ENCODE data around the gene FAM161B. TPM values are rescaled to one million over a fixed set of nuclear protein-coding genes. Genes with fewer than 3 reads are reported as not detected.

The FAM161B gene, protein sequence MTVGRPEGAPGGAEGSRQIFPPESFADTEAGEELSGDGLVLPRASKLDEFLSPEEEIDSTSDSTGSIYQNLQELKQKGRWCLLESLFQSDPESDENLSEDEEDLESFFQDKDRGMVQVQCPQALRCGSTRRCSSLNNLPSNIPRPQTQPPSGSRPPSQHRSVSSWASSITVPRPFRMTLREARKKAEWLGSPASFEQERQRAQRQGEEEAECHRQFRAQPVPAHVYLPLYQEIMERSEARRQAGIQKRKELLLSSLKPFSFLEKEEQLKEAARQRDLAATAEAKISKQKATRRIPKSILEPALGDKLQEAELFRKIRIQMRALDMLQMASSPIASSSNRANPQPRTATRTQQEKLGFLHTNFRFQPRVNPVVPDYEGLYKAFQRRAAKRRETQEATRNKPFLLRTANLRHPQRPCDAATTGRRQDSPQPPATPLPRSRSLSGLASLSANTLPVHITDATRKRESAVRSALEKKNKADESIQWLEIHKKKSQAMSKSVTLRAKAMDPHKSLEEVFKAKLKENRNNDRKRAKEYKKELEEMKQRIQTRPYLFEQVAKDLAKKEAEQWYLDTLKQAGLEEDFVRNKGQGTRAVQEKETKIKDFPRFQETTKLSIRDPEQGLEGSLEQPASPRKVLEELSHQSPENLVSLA
- 4.1 TPM for polyA plus RNA-seq (2013)

DNA sequence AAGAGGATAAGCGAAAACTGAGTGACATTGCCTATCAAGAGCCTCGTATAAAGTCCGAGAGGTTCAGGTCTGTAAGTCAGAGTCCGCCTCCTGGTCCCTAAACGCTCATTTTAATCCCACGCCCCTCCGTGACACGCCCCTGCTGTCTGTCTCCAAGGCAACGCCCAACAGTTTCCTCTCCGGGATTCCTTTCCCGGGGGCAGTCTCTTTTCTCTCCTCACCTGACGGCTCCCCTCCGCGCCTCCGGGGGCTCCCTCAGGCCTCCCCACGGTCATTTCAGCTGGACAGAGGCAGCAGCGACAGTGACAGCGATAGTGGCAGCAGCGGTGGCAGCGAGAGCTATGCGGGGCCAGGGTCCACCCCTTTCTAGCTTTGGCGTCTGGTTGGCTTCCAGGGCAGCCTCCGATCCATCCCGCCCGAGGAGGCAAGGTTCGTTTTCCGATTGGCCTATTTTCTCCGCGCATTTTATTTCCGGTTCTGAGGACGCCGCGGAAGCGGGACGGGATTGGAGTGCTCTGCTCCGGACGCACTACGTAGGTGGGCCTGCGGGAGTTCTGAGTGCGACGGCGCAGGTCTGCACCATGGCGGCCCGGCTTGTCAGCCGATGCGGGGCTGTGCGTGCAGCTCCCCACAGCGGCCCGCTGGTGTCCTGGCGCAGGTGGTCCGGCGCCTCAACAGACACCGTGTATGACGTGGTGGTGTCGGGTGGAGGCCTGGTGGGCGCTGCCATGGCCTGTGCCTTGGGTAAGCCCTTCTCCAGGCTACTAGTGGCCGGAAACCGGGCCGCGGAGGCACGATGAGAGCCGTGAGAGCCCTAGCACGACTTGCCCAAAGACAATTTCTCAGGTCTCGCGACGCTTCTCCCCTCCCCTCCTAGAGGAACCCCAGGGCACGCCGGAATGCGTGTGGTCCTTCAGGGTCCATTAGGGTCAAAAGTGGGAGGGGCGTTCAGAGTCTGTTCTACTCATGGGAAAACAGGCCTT lies at the start of gene FAM161B, which contains the start of gene COQ6:
Gene FAM161B, minus strand, starts transcription at position 343 of the 983 bp plus-strand sequence. Its CDS starts 68 bp downstream, at position 275.
Gene COQ6, plus strand, starts transcription at position 551 of the 983 bp plus-strand sequence. Its CDS starts 31 bp downstream, at position 582.
- H3K27ac ChIP-seq (ENCODE audit: insufficient read depth in 1 of 2, low read depth in 1 of 2, low read length in 2 of 2, poor library complexity in 1 of 2, severe bottlenecking in 2 of 2), result peak within 1 kb of the TSS; percentile 92 to 96
- peak within 1 kb of the TSS; percentile 78 to 96 (median 92) for H3K4me3 ChIP-seq (ENCODE audit: control insufficient read depth in 1 of 7, extremely low read depth in 1 of 7, insufficient read depth in 4 of 7, low read depth in 2 of 7, low read length in 6 of 7)
- peaks cover 0 to 15% (median 9%) of the 10 kb centered on the region in 4 experiments for H3K4me1 ChIP-seq (ENCODE audit: control extremely low read depth in 1 of 4, control insufficient read depth in 4 of 4, insufficient read depth in 4 of 4, low read length in 3 of 4)
- H3K9me3 ChIP-seq (ENCODE audit: control extremely low read depth in 1 of 5, control insufficient read depth in 4 of 5, insufficient read depth in 2 of 5, low read depth in 1 of 5, low read length in 4 of 5), result no peaks in the 10 kb centered on the region
- peak; percentile 98 to 99 (median 99) for DNase-seq
- WGBS (ENCODE audit: insufficient coverage), result under 1% methylated on average over 66 of the region's 70 CpGs
- no peaks in the 10 kb centered on the region for H3K27me3 ChIP-seq (replicated peaks in 2 of 5; ENCODE audit: control insufficient read depth in 4 of 5, insufficient read depth in 5 of 5, low read length in 4 of 5)
- ChIA-PET POLR2A (no interaction called here), CTCF (interaction anchor here (0.8 kb wide), 1 partner anchor 11 kb away, joined by 3 read pairs; no protein-coding TSS in a partner anchor)
- H3K36me3 ChIP-seq (ENCODE audit: control insufficient read depth in 4 of 4, insufficient read depth in 4 of 4, low read length in 3 of 4), result peaks cover 6 to 17% (median 9%) of the 10 kb centered on the region in 4 experiments

DNA sequence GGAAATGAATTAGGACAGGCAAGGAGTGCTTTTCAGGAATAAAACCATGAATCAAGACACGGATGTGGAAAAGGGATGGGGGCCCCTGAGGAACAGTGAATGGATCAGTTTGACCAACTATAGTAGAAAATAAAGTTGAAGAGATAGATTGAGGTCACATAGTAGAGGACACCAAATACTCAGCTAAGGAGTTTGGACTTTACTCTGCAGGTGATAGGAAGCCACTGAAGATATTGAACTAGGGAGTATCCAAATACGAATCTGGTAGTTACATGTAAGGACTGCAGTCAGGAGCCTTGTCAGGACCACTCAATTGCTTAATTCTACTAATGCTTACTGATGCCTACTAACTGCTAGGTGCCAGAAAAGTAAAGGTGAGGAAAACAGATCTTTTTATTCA lies 48.8 kb upstream of the FAM161B start:
- H3K9me3 ChIP-seq (ENCODE audit: control extremely low read depth in 1 of 5, control insufficient read depth in 4 of 5, insufficient read depth in 2 of 5, low read depth in 1 of 5, low read length in 4 of 5), result no peaks in the 10 kb centered on the region
- no peaks in the 10 kb centered on the region for H3K27me3 ChIP-seq (replicated peaks in 2 of 5; ENCODE audit: control insufficient read depth in 4 of 5, insufficient read depth in 5 of 5, low read length in 4 of 5)
- H3K27ac ChIP-seq (ENCODE audit: insufficient read depth in 1 of 2, low read depth in 1 of 2, low read length in 2 of 2, poor library complexity in 1 of 2, severe bottlenecking in 2 of 2), result no peak overlapping the region
- H3K4me3 ChIP-seq (ENCODE audit: control insufficient read depth in 1 of 7, extremely low read depth in 1 of 7, insufficient read depth in 4 of 7, low read depth in 2 of 7, low read length in 6 of 7), result no peak overlapping the region
- WGBS (ENCODE audit: insufficient coverage), result 94% methylated on average over 2 of the region's 2 CpGs
- ChIA-PET POLR2A (no interaction called here), CTCF (no interaction called here)
- no peaks in the 10 kb centered on the region for H3K4me1 ChIP-seq (ENCODE audit: control extremely low read depth in 1 of 4, control insufficient read depth in 4 of 4, insufficient read depth in 4 of 4, low read length in 3 of 4)
- DNase-seq, result no peak
- H3K36me3 ChIP-seq (ENCODE audit: control insufficient read depth in 4 of 4, insufficient read depth in 4 of 4, low read length in 3 of 4), result peaks cover 0 to 6% (median 1%) of the 10 kb centered on the region in 4 experiments

DNA sequence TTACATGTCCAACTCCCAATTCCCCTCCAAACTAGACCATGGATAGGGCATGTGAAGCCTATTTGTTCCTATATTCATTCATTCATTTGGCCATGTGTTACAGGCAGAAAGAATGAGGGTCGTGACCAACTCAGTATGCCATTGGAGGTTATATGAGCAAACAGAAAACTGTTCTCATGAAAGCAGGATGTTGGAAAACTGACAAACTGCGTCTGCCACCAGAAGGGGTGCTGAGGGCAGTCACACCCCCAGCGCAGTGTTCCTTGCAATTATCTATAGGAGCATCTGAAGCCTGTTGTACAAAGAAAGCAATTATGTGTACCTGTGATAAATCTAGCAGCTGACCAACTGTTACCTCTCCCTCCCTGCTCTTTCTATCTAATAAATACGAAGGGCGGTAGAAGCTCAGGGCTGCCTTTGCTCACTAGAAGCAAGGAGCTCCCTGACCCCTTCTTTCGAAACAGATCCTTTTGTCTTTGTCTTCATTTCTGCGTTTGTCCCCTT lies 48.1 kb upstream of the FAM161B start:
- POLR2A ChIA-PET, result no interaction called here

DNA sequence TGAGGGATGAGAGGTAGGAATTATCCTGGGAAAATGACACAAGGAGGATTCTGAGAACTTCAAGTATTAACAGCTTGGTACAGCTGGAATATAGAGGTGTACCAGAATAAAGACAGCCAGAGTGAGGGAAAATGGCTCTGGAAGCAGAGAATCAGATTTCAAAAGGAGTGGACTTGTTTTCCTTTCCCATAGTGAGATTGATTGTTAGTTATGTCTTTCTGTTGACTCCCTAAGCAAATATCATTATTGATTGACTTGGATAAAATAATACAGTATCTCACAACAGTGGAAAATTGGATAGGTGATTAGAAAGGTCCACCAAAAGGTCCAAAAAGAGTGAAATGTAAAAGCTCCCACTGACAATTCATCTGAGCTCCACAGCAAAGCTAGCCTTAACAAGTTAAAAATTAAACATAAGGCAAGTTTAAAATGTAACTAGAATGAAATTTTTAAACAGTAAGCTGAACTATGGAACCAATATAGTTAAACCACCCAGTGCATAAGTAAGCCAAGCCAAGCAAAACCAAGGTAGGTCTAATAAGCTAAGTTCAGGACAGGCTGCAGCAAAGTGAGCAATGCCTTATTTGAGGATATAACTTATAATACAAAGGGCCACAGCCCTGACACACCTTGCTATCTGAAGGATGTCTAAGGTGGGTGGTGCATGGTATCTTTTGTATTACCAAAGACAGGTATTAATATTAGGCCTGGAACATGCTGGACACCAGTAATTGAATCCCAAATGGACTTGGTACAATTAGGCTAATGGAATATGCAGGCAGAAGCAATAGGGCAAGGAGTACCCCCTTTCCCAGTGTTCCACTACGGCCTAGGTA lies 47.4 kb upstream of the FAM161B start:
- no peaks in the 10 kb centered on the region for H3K27me3 ChIP-seq (replicated peaks in 2 of 5; ENCODE audit: control insufficient read depth in 4 of 5, insufficient read depth in 5 of 5, low read length in 4 of 5)
- no peak for DNase-seq
- H3K36me3 ChIP-seq (ENCODE audit: control insufficient read depth in 4 of 4, insufficient read depth in 4 of 4, low read length in 3 of 4), result peaks cover 0 to 6% (median 1%) of the 10 kb centered on the region in 4 experiments
- POLR2A ChIA-PET, result no interaction called here
- no peak overlapping the region for H3K27ac ChIP-seq (ENCODE audit: insufficient read depth in 1 of 2, low read depth in 1 of 2, low read length in 2 of 2, poor library complexity in 1 of 2, severe bottlenecking in 2 of 2)
- H3K4me1 ChIP-seq (ENCODE audit: control extremely low read depth in 1 of 4, control insufficient read depth in 4 of 4, insufficient read depth in 4 of 4, low read length in 3 of 4), result no peaks in the 10 kb centered on the region
- H3K9me3 ChIP-seq (ENCODE audit: control extremely low read depth in 1 of 5, control insufficient read depth in 4 of 5, insufficient read depth in 2 of 5, low read depth in 1 of 5, low read length in 4 of 5), result no peaks in the 10 kb centered on the region
- WGBS (ENCODE audit: insufficient coverage), result 100% methylated on average over 1 of the region's 1 CpG
- H3K4me3 ChIP-seq (ENCODE audit: control insufficient read depth in 1 of 7, extremely low read depth in 1 of 7, insufficient read depth in 4 of 7, low read depth in 2 of 7, low read length in 6 of 7), result no peak overlapping the region
- CTCF ChIA-PET, result no interaction called here

More for the DNA sequence above, 48.1 kb upstream of the FAM161B start:
- Histone ChIP-seq H3K4me3 (ENCODE audit: control insufficient read depth in 1 of 7, extremely low read depth in 1 of 7, insufficient read depth in 4 of 7, low read depth in 2 of 7, low read length in 6 of 7) (no peak overlapping the region), H3K27me3 (replicated peaks in 2 of 5; ENCODE audit: control insufficient read depth in 4 of 5, insufficient read depth in 5 of 5, low read length in 4 of 5) (no peaks in the 10 kb centered on the region), H3K36me3 (ENCODE audit: control insufficient read depth in 4 of 4, insufficient read depth in 4 of 4, low read length in 3 of 4) (peaks cover 0 to 6% (median 1%) of the 10 kb centered on the region in 4 experiments), H3K4me1 (ENCODE audit: control extremely low read depth in 1 of 4, control insufficient read depth in 4 of 4, insufficient read depth in 4 of 4, low read length in 3 of 4) (no peaks in the 10 kb centered on the region), H3K9me3 (ENCODE audit: control extremely low read depth in 1 of 5, control insufficient read depth in 4 of 5, insufficient read depth in 2 of 5, low read depth in 1 of 5, low read length in 4 of 5) (no peaks in the 10 kb centered on the region), H3K27ac (ENCODE audit: insufficient read depth in 1 of 2, low read depth in 1 of 2, low read length in 2 of 2, poor library complexity in 1 of 2, severe bottlenecking in 2 of 2) (no peak overlapping the region)
- no peak for DNase-seq
- WGBS (ENCODE audit: insufficient coverage), result 97% methylated on average over 6 of the region's 7 CpGs
- CTCF ChIA-PET, result no interaction called here

DNA sequence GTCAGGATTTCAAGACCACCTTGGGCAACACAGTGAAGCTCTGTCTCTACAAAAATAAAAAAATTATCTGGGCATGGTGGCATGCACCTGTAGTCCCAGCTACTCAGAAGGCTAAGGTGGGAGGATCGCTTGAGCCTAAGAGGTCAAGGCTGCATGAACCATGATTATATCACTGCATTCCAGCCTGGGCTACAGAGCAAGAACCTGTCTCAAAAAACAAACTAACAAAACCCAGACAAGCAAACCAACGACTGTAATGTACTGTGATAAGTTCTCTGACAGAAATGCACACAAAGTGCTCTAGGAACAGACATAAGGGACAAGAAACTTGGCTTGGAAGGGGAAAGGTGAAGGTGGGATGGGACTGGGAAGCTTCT lies 46.8 kb upstream of the FAM161B start:
- CTCF ChIA-PET, result interaction anchor here (1.5 kb wide), 1 partner anchor 9 kb away, joined by 4 read pairs; no protein-coding TSS in a partner anchor
- WGBS (ENCODE audit: insufficient coverage), result 40% methylated on average over 1 of the region's 2 CpGs

DNA sequence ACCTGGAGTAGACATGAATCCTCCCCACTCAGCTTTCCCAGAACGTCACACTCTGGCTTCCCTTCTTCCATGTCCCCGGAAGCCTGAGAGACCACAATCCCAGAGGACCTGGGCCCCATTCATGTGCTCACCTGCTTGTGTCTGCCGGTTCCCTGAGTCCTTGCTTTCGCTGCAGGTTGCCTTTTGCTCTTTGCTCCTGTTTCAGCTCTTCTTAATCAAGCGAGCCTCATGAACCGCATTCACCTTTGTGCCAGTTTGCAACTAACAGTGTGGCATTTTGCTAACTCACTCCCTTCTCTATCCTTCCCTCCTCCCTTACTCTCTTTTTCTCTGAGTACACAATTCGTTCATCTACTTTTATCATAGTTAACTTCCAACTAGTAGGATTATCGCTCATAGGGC lies 46.1 kb upstream of the FAM161B start:
- no peaks in the 10 kb centered on the region for H3K9me3 ChIP-seq (ENCODE audit: control extremely low read depth in 1 of 5, control insufficient read depth in 4 of 5, insufficient read depth in 2 of 5, low read depth in 1 of 5, low read length in 4 of 5)
- no peak overlapping the region for H3K4me3 ChIP-seq (ENCODE audit: control insufficient read depth in 1 of 7, extremely low read depth in 1 of 7, insufficient read depth in 4 of 7, low read depth in 2 of 7, low read length in 6 of 7)
- ChIA-PET CTCF (interaction anchor here (1.5 kb wide), 1 partner anchor 9 kb away, joined by 4 read pairs; no protein-coding TSS in a partner anchor), POLR2A (interaction anchor here (0.7 kb wide), 1 partner anchor 65 kb away, joined by 5 read pairs; no protein-coding TSS in a partner anchor)
- WGBS (ENCODE audit: insufficient coverage), result 94% methylated on average over 8 of the region's 8 CpGs
- no peak overlapping the region for H3K27ac ChIP-seq (ENCODE audit: insufficient read depth in 1 of 2, low read depth in 1 of 2, low read length in 2 of 2, poor library complexity in 1 of 2, severe bottlenecking in 2 of 2)
- no peak for DNase-seq
- peaks cover 0 to 6% (median 1%) of the 10 kb centered on the region in 4 experiments for H3K36me3 ChIP-seq (ENCODE audit: control insufficient read depth in 4 of 4, insufficient read depth in 4 of 4, low read length in 3 of 4)
- no peaks in the 10 kb centered on the region for H3K4me1 ChIP-seq (ENCODE audit: control extremely low read depth in 1 of 4, control insufficient read depth in 4 of 4, insufficient read depth in 4 of 4, low read length in 3 of 4)
- no peaks in the 10 kb centered on the region for H3K27me3 ChIP-seq (replicated peaks in 2 of 5; ENCODE audit: control insufficient read depth in 4 of 5, insufficient read depth in 5 of 5, low read length in 4 of 5)

More for the DNA sequence above, 46.8 kb upstream of the FAM161B start:
- POLR2A ChIA-PET, result no interaction called here
- no peaks in the 10 kb centered on the region for H3K9me3 ChIP-seq (ENCODE audit: control extremely low read depth in 1 of 5, control insufficient read depth in 4 of 5, insufficient read depth in 2 of 5, low read depth in 1 of 5, low read length in 4 of 5)
- H3K27me3 ChIP-seq (replicated peaks in 2 of 5; ENCODE audit: control insufficient read depth in 4 of 5, insufficient read depth in 5 of 5, low read length in 4 of 5), result no peaks in the 10 kb centered on the region
- DNase-seq, result no peak
- no peak overlapping the region for H3K27ac ChIP-seq (ENCODE audit: insufficient read depth in 1 of 2, low read depth in 1 of 2, low read length in 2 of 2, poor library complexity in 1 of 2, severe bottlenecking in 2 of 2)
- no peak overlapping the region for H3K4me3 ChIP-seq (ENCODE audit: control insufficient read depth in 1 of 7, extremely low read depth in 1 of 7, insufficient read depth in 4 of 7, low read depth in 2 of 7, low read length in 6 of 7)
- H3K36me3 ChIP-seq (ENCODE audit: control insufficient read depth in 4 of 4, insufficient read depth in 4 of 4, low read length in 3 of 4), result peaks cover 0 to 6% (median 1%) of the 10 kb centered on the region in 4 experiments
- H3K4me1 ChIP-seq (ENCODE audit: control extremely low read depth in 1 of 4, control insufficient read depth in 4 of 4, insufficient read depth in 4 of 4, low read length in 3 of 4), result no peaks in the 10 kb centered on the region

All from common myeloid progenitor, CD34-positive (primary cell).